GM18951 (cell line): ENCODE measurements around the gene ZNF627.

Experiments used
- POLR2A ChIP-seq: IDR thresholded peaks from 4 replicates; pipeline ENCODE4 v1.6.1; 2011; ENCODE audit warnings: mild to moderate bottlenecking; ENCODE audit not compliant: insufficient read length, insufficient read depth; ENCODE audit errors: extremely low read depth
- in situ Hi-C: fragments of 300-500 bp; cut with MboI; formaldehyde crosslinking; loops from one replicate; pipeline ENCODE4 v1.12.0; 2022; ENCODE audit warnings: low sequenced_read_pairs, mixed read lengths, inconsistent platforms; ENCODE audit not compliant: unreplicated experiment

ZNF627 gene

DNA sequence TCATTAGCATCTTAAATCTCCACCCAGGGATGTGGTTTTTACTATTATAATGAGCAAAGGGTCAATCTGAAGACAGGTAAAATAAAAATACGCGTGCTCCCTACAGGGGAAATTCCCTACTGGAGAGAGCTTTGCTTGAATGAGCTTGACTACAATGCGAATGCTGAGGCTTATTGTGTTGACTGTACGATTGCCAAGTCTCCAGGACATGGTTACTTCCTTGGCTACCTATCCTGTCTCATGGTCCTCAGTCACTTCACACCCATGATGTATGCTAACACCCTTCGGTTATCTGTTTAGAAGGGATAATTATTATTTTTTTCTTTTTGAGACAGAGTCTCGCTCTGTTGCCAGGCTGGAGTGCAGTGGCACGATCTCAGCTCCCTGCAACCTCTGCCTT lies 61.7 kb downstream of the ZNF627 start:
- in situ Hi-C loops, result no loop called here
- no peak for TF ChIP-seq POLR2A

DNA sequence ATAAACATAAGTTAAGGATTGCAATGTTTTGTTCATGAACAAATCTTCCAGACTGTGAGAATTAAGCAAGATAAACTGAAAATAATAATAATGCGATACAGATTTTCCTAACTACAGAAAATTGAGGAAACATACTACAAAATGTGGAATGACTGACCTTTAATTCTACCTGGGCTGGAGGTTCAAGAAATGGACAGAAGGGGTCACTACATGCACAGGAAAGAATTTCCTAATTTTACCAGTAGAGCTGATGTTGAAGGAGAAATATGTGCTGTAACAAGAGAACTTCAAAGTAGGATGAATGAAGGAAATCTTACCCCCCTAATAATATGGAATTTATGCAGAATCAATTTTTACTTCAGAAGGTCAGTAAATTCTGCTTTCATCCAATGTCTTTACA lies 62.3 kb downstream of the ZNF627 start:
- no peak for TF ChIP-seq POLR2A
- in situ Hi-C loops, result no loop called here

DNA sequence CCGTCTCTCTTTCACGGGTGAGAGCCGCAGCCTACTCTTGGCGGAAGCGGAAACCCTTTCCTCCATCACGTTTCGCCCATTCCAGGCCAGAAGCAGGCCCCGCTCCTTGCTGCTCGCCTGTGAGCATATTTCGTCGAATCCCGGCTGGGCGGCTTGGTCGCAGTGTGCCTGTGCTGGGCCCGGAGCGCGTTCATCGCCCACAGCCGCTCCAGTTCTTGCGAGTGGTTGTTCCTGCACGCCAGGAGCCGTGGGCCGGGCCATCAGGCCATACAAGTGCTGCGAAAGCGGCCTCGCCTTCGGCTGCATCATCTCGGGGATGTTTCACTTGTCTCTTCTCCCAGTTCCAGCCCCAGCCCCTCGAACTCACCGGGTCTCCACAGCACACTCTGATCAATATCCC lies 65.0 kb downstream of the ZNF627 start:
- in situ Hi-C loops, result no loop called here
- TF ChIP-seq POLR2A, result no peak

DNA sequence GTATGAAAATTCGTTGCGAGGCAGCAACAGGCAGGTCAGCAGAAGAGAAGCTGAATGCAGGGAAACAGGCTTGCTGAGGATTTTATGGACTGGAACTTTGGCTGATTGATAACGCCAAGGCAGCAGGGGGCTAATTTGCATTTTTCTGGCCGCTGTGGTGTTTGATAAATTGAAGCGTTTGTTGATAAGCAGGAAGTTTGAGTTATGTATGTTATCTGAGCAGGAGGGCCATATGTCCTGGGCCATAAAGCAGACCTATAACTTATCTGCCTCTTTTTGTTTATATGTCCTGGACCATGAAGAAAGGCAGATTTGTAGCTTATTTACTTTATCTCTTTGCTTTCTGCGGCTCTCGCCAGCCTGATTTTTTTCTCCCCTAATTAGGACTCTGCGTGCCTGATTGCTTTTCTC lies 65.9 kb downstream of the ZNF627 start:
- no peak for TF ChIP-seq POLR2A
- in situ Hi-C loops, result no loop called here
